Brain microvascular endothelial cell (primary cell): ENCODE data around the gene FOXK1.
A peak's percentile ranks its signal among the peaks of the same experiment; 100 is the strongest.
"Not testable (repeated sequence)": the region's sequence is repeated elsewhere in the genome, so short reads cannot be mapped to it uniquely, and the experiment has no call there.

Source experiments
- DNase-seq: peaks from one replicate; pipeline ENCODE4 v3.0.0-alpha.2; 2020
- H3K27ac ChIP-seq: fragments of 250-450 bp; sonication (Bioruptor Pico); 2 replicates; pipeline ENCODE4 v1.5.1; 2020; ENCODE audit warnings: mild to moderate bottlenecking, moderate library complexity
- H3K27me3 ChIP-seq: fragments of 250-450 bp; sonication (Bioruptor Pico); replicated peaks from 2 replicates; pipeline ENCODE4 v1.5.1; 2020; ENCODE audit warnings: mild to moderate bottlenecking
- H3K36me3 ChIP-seq: fragments of 250-450 bp; sonication (Bioruptor Pico); replicated peaks from 2 replicates; pipeline ENCODE4 v1.5.1; 2020; ENCODE audit warnings: mild to moderate bottlenecking
- H3K4me3 ChIP-seq: 2 replicates; pipeline ENCODE4 v1.5.1; 2011; ENCODE audit warnings: low read depth, mild to moderate bottlenecking, control low read depth, low read length, moderate library complexity
- in situ Hi-C: cut with HindIII; loops from 2 replicates; pipeline ENCODE4 v1.10.0; 2017; ENCODE audit warnings: low sequenced_read_pairs, low pct_ligation_motif_present
- TF ChIP-seq, protein P1 (sequence below): IDR thresholded peaks from 2 replicates; pipeline ENCODE4 v1.5.1; 2011; ENCODE audit warnings: low read depth, mild to moderate bottlenecking, moderate library complexity, low read length, control low read depth, inconsistent platforms; ENCODE audit errors: missing control alignments

The FOXK1 gene

DNA sequence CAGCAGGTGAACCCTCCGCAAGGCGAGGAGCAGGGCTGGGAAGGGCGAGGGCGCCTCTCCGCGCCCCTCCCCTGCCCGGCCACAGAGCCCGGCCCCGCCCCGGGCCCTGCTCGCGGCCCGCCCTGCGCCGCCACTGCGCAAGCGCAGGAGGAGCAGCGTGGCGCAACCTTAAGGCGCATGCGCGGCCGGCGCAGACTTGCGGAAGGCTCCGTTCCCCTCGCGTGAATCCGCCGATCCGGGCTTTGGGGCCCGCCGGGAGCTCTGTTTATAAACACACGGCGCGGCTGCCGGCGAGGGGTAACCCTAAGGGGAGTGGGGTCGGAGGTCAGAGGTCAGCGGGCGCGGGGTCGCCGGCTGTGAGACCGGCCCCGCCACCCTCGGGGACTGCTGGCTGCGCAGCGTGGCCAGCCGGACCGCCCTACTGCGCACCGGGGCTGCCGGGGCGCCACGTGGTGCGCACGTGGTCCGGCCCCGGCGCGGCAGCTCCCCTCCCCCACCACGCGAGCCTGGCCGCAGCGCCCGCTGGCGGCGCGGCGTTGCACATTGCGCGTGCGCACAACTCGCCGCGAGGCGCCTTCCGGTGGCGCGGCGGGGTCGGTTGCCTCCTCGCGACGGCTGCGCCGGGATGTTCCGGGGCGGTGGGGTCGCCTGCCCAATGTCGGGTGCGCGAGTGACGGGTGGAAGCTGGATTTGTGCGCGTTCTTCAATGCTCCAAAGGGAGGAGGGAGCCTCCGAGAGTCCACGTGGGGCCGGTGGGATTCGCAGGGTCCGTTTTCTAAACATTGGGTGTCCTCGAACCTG lies 40.2 kb upstream of the FOXK1 start:
- peak; percentile 86 for DNase-seq
- in situ Hi-C loops, result no loop called here
- TF ChIP-seq, protein P1, sequence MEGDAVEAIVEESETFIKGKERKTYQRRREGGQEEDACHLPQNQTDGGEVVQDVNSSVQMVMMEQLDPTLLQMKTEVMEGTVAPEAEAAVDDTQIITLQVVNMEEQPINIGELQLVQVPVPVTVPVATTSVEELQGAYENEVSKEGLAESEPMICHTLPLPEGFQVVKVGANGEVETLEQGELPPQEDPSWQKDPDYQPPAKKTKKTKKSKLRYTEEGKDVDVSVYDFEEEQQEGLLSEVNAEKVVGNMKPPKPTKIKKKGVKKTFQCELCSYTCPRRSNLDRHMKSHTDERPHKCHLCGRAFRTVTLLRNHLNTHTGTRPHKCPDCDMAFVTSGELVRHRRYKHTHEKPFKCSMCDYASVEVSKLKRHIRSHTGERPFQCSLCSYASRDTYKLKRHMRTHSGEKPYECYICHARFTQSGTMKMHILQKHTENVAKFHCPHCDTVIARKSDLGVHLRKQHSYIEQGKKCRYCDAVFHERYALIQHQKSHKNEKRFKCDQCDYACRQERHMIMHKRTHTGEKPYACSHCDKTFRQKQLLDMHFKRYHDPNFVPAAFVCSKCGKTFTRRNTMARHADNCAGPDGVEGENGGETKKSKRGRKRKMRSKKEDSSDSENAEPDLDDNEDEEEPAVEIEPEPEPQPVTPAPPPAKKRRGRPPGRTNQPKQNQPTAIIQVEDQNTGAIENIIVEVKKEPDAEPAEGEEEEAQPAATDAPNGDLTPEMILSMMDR, result peak; percentile 12
- Histone ChIP-seq H3K27me3 (no peaks in the 10 kb centered on the region), H3K4me3 (peak overlapping the region; percentile 61), H3K36me3 (no peaks in the 10 kb centered on the region), H3K27ac (peak overlapping the region; percentile 92)

DNA sequence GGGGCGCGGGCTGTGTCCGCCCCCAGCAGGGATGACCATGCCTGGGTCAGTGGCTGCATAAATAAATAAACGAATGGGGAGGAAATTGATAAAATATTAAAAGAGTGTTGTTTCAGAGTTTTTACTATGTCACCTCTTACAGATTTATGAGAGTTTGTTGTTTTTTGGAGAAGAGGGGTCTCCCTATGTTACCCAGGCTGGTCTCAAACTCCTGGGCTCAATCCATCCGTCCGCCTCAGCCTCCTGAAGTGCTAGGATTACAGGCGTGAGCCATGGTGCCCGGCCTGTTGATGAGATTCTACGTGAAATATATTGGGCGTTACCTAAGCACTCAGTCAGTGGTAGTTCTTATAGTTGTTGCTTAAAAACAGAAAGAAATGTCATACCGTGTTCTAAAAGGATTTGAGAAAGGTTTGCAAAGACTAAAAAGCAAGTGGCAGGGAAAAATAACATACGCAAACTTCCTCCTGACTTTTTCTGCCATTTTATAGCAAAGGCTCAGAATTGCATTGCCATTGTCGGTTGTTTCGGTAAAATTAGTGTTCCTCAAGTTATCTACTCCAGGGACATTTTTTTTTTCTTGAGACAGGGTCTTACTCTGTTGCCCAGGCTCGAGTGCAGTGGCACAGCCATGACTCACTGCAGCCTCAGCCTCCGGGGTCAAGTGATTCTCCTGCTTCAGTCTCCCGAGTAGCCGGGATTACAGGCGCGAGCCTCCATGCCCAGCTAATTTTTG lies 39.5 kb upstream of the FOXK1 start:
- TF ChIP-seq, protein P1, result no peak
- in situ Hi-C loops, result no loop called here
- Histone ChIP-seq H3K27ac (peak overlapping the region; percentile 92), H3K4me3 (peak overlapping the region; percentile 61), H3K36me3 (no peaks in the 10 kb centered on the region), H3K27me3 (no peaks in the 10 kb centered on the region)
- no peak for DNase-seq

DNA sequence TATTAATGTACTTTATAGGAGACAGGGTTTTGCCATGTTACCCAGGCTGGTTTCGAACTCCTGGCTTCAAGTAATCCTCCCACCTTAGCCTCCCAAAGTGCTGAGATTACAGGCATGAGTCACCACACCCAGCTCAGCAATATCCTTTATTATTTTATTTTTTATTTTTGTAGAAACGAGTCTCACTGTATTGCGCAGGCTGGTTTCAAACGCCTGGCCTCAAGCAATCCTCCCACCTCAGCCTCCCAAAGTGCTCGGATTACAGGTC lies 39.0 kb upstream of the FOXK1 start:
- H3K27ac ChIP-seq, H3K36me3 ChIP-seq, H3K4me3 ChIP-seq, in situ Hi-C loops, H3K27me3 ChIP-seq, DNase-seq: not testable (repeated sequence)

DNA sequence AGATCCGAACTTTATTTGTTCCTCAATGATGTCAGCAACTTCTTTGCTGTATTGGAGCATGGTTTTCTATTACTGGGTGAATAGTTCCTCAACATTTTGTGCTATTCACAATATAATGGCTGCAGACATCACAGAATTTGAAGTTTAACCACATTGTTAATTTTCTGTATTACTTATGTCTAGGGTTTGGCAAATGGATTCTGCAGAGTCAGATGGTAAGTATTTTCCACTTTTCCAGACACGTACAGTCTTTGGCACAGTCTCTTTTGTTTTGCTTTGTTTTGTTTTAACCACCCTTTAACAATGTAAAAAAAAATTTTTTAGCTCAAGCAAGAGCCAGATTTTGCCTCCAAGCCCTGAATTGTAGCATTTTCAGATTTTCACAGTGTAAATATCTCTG lies 36.8 kb upstream of the FOXK1 start:
- no peak for DNase-seq
- in situ Hi-C loops, result no loop called here
- TF ChIP-seq, protein P1, result no peak
- Histone ChIP-seq H3K27me3 (no peaks in the 10 kb centered on the region), H3K36me3 (no peaks in the 10 kb centered on the region), H3K27ac (no peak overlapping the region), H3K4me3 (no peak overlapping the region)

DNA sequence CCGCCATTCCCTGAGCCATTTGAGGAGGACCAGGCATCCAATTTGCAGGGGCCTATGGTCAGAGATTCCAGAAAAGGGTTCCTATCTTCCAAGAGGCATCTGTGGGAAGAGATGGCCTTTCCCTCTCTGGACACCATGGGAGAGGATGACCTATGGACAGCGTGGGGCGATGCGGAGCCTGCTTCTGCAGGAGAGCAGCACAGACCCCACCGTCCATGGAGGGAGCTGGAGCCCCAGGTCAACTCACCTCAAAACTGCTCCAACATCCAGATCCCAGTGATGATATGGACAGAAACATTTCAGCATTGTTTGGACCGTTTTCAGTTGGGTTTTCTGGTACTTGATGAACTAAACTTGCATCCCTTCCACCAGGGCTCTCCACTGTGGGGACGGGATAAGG lies 34.0 kb upstream of the FOXK1 start:
- Histone ChIP-seq H3K27me3 (no peaks in the 10 kb centered on the region), H3K4me3 (no peak overlapping the region), H3K36me3 (no peaks in the 10 kb centered on the region), H3K27ac (no peak overlapping the region)
- no peak for DNase-seq
- TF ChIP-seq, protein P1, result no peak
- in situ Hi-C loops, result no loop called here

DNA sequence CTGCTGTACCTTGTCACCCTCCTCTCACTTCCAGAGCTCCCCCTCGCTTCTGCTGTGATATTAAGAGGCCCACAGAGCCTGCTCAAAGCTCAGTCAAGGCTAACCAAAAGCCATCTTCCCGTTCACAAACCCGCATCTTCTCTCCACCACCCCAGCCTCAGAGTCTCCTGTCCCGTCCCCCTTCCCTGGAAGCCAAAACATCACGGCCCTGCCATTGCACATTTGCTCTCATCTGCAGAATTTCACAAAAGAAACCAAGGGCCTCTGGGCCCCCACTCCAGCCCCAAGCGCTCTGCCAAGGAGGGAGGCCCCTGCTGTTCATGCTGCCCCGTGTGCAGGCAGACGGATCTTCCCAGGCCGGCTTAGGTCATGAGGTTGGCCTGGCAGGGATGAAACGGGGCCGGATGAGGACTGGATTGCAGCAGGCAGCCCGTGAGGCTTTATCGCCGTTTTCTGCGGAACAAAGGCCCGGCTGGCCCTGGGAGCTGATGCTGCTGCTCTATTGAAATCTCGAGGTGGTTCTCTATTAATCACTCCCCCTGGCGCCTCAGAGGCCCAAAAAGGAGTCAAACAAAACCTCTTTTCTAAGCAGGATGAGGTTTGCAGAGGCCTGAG lies 31.6 kb upstream of the FOXK1 start:
- H3K27ac ChIP-seq, result no peak overlapping the region
- in situ Hi-C loops, result no loop called here
- TF ChIP-seq, protein P1, result no peak
- DNase-seq, result no peak
- H3K4me3 ChIP-seq, result no peak overlapping the region
- H3K36me3 ChIP-seq, result no peaks in the 10 kb centered on the region
- H3K27me3 ChIP-seq, result no peaks in the 10 kb centered on the region
